Left colon (tissue), 2 donors: ENCODE data around the gene HTRA3. TPM values are rescaled to one million over a fixed set of nuclear protein-coding genes. Genes with fewer than 3 reads are reported as not detected.
"Not testable (repeated sequence)": the region's sequence is repeated elsewhere in the genome, so short reads cannot be mapped to it uniquely, and the experiment has no call there.

Source experiments
- ATAC-seq: fragments of 200-7000 bp; cut with Tn5 transposase; one replicate; pipeline ENCODE4 v1.9.1; 2020; ENCODE audit warnings: mild to moderate bottlenecking, moderate library complexity
- DNase-seq, 2 donors: peaks; one replicate each; pipeline ENCODE4 v3.0.0-alpha.2; 2020
- intact Hi-C, 2 donors: fragments of 100-400 bp; cut with DNase I in 1 of 2; cut with micrococcal nuclease in 1 of 2; formaldehyde crosslinking; loops; one replicate each; pipeline versions ENCODE4 v1.11.2 to v1.14.0; 2022; cut with DNase I, micrococcal nuclease
- total RNA-seq, 2 donors: library from RNA; stranded (reverse); fragmentation: NEBNext Ultra II Directional; extraction: Animal tissue kit (Norgen Biotek cat#: 25700); gene quantifications; one replicate each; pipeline ENCODE4 v1.2.1, GENCODE V29; 2021
- donor health status: DM: no; HTN: no; CAD: no.
- donor health status: DM: yes; HTN: yes; CAD: no.

Gene HTRA3
- total RNA-seq, 2 donors from 2014 or later: 2.5 to 6.6 TPM

DNA sequence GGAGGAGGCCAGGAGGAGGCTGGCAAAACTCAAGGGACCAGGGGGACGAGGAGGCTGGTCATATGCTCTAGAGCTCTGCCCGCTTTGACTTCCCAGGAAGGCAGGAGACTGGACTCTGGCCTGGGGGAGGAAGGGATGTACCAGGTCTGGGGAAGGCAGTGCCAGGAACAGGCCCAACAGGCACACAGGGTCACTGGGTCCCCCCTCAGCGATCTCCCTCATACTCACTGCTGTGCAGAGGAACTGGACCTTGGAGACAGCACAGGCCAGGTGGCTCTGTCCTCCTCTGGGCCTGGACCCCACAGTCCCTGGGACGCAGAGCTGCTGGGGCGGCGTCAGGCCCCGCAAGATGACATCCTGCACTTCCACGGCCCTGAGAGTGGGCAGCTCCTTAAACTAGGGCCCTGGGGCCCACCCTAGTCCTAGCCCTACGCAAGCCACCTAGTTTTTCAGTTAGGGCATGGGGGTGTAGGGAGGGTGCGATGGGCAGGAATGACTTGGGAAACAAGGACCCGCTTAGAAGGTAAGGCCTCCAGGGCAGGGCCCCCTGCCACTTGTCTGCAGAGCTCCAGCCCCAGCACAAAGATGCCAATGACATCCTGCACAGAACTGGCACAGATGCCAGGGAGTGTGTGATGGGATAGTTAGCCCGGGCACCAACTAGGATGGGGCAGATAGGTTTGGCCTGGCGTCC is 59.5 kb downstream of the HTRA3 start:
- DNase-seq (peak in 1 of 2 donors; percentile 14), ATAC-seq (no peak)
- intact Hi-C loops: no loop called here

DNA sequence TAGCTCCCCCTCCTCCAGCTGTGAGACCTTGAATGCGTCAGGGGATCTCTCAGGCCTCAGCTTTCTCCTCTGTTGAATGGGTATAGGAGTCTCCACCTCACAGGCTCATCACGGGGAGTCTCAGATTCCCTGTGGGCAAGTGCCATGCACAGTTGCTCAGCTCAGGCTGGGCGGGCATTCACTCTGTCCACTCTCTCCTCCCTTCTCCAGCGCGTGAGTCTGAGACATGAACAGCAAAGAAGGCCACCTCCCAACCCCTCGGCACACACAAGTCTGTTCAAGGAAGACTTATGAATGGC is 60.0 kb downstream of the HTRA3 start:
- intact Hi-C loops: no loop called here
- DNase-seq: no peak
- no peak for ATAC-seq

DNA sequence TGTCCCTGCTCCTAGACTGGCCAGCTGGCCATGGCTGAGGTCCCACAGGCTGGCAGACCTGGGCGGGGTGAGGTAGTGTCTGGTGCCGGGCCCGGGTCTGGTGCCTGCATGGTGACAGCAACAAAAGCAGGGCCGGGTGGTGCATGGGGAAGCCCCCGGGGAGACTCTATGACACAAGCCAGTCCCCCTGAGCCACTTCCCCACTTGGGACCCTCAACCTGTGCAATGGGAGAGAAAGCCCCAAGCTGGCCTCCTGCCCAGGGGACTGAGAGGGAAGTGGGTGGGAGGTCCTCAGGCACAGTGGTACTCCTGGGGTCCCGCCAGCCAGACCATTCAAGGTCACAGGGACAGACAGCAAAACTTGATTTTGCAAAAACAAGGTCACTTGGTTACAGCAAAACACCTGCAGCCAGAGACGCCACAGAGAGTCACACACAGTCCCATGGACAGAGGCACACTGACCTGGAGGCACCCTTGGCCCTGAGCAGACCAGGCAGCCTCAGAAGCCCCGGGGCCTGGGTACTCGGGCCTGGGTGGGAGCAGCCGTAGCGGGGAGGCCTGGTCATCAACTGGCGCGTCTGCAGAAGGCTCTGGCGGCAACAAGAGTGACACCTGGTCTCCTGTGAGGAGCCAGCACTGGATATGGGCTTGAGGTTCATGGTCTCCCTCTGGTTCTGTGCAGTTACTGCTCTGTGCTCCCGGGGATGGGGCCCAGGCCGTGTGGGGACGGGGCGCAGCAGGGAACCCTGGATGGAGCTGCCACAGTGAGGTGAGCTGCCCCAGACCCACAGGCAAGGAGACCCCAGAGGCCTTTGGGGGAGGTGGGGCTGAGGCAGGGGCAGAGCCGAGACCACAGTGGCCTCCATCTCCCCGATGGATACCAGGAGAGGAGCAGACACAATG is 60.6 kb downstream of the HTRA3 start:
- peak in 1 of 2 donors; percentile 16 for DNase-seq
- intact Hi-C loops: no loop called here
- no peak for ATAC-seq

DNA sequence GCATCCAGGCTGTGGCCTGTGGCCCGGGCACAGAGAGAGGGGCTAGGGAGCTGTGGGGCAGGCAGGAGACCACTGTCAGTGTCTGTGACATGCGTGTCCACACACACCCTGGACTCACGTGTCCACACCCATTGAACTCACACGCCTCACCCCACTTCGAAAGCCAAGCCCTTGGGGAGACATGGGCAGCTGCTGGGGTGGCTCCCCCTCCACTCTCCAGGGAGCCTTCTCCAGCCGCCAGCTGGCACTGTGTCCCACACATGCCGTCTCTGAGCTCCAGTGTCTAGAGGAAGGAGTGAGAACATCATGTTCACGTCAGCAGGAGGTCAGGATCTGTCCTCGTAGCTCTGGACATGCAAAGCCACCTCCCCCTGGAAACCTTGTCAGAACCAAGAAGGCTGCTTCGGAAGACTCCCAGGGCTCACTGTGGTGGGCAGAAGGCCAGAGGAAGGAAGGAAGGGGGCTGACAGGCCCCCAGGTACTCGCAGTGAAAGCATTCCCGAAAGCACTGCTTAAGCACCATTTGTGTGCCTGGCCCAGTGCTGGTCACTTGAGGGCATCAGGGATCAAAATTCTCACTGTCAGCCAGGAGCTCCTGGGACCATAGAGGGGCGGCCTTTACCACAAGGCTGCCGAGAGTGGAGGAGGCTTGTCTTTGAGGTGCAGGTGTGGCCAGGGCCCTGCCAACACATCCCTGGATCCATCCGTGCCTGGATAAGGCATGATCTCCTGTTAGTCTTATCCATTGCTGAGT is 61.4 kb downstream of the HTRA3 start:
- DNase-seq (peak in 1 of 2 donors; percentile 26), ATAC-seq (no peak)
- intact Hi-C loops: no loop called here

DNA sequence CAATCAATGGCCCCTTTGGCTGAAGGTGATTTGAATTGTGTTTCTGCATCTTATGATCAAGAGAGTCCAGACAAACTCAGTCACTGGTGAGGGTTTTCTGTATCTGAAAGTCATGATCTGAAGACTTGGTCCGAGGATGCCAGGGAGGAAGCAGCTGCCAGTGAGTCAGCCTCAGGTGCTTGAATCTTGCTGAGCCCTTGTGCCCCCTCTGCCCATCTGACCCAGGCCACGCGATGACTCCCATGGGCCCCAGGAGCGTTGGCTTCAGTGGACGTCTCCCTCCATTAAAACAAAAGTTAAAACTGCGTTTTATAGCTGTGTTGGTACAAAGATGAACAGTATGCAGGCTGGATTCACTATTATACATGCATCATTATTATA is 62.0 kb downstream of the HTRA3 start:
- intact Hi-C loops: no loop called here
- ATAC-seq (no peak), DNase-seq (no peak)

DNA sequence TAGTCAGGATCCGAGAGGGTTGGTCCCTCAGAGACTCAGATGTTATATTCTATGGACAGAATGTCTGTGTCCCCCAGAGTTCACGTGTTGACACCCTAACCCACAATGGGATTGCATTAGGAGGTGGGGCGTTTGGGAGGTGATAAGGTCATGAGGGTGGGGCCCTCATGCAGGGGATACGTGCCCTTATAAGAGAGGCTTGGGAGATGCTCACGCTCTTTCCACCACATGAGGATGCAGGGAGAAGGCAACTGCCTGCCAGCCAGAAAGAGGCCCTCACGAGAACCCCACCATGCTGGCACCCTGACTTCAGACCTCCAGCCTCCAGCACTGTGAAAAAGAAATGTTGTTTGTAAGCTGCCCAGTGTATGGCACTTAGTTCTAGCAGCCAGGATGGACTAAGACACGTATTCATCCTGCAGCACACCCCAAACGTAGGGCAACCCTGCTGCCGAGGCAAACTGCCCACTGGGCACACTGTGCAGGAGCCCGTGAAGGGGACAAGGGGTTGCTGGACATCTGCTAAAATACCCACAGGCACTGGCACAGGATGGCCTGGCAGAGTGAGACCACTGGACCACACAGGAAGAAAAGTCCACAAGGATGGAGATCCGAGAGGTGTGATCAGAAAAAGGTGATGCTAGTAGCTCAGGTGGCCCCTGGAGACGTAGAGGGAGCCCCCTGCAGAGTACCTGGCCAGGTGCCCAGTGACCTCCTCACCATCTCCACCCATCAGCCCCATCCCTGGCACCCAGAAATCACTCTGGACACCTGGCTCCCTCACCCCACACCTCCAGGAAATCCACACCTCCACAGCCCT is 62.7 kb downstream of the HTRA3 start:
- DNase-seq (peak in 1 of 2 donors; percentile 19), ATAC-seq (no peak)
- intact Hi-C loops: no loop called here

DNA sequence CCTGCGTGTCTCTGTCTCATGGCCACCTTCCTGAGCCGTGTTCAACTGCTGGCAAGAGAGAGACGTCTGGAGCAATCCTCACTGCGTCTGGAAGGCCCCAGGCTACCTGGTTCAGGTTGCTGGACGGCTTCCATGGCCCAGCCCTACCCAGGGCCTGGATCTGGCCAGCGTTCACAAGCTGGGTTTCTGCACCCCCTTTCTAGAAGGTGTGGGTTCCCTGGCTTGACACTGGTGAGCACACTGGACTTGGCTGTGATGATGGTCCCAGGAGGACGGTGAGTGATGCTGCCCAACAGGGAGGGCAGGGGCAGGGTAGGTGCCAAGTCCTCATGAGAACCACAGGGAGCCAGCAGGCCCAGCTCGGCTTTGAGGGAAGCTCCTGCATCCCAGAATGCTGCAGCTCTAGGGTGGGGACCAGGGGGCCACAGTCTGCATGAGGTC is 63.4 kb downstream of the HTRA3 start:
- DNase-seq: peak in 1 of 2 donors; percentile 9
- intact Hi-C loops: no loop called here
- ATAC-seq: no peak

DNA sequence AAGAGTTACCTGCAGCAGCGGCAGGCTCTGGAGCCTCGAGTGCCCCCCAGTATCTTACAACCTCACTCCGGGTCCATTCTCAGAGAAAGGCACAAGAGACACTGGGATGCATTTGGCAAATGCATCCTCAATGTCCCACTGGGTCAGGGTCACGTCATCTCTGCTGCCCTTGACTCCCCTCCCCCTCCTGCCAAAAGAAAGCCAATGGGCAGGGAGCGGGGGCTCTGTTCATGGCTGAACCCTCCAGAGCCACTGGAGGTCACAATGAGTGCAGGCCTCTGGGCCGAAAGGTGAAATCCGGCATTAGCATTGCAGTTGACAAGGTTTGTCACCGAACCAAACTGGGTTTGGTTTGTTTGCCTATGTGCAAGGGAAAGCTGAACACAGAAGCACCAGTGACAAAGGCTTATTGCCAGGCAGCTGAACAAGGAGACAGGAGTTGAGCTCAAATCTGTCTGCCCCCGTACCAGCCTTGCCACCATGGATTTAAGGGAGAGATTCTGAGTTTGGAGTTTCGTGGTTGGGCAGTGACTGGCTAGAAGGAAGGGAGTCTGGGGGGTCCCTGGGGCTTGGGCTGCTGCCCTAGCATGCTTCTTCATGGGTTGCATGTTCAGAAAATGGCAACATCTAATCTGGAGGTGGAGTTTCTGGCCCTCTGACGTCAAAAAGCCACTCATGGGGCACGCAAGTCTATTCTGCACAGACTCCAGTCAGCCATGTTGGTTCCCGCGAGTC is 64.3 kb downstream of the HTRA3 start:
- intact Hi-C loops: no loop called here
- ATAC-seq (no peak), DNase-seq (no peak)

DNA sequence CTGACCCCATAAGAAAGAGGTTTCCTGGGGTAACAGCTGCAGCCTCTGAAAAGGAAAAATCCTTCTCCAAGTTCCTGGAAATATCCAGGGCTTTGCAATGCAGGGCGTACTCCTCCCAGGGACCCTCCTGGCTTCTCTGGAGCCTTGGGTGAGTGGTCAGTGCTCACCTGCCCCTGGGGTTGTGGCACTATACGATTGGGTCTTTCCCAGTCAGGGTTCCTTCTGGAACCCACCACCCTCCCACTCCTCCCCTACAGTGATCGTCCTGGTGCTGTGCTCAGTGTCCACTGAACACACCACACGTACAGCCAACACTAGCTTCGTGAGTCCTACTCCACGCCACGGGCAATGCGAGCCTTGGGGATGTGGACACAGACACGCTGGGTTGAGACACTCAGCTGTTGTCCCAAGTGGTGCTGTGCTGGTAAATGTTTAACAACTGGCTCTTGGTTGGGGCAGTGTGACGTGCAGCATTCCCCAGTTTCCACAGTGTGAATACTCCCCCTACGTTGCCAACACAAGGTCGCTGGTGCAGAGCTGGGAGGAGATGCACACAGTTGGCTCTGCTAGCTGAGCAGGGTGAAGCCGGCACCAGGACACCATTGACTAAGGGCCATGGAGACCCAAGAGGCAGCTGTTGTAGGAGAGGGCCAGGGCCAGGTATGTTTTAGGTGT is 65.4 kb downstream of the HTRA3 start:
- intact Hi-C loops: no loop called here
- ATAC-seq (no peak), DNase-seq (no peak)

DNA sequence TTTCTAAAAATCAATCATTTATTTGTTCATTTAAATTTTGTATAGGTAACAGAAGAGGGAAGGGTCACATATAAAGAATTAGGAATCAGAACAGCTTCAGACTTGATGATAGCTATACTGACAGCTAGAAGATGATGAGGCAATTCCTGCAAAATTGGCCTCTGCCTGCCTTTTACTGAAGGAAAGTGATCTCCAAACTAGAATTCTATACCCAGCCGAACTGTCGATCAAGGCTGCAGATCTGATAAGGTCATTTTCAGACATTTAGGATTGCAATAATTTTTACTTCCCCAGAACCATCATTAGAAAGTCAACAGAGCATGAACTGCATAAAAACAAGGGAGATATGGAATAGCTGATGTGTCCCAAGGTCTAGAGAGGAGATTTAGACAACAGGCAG is 66.3 kb downstream of the HTRA3 start:
- intact Hi-C loops: no loop called here
- DNase-seq (no peak), ATAC-seq (no peak)

DNA sequence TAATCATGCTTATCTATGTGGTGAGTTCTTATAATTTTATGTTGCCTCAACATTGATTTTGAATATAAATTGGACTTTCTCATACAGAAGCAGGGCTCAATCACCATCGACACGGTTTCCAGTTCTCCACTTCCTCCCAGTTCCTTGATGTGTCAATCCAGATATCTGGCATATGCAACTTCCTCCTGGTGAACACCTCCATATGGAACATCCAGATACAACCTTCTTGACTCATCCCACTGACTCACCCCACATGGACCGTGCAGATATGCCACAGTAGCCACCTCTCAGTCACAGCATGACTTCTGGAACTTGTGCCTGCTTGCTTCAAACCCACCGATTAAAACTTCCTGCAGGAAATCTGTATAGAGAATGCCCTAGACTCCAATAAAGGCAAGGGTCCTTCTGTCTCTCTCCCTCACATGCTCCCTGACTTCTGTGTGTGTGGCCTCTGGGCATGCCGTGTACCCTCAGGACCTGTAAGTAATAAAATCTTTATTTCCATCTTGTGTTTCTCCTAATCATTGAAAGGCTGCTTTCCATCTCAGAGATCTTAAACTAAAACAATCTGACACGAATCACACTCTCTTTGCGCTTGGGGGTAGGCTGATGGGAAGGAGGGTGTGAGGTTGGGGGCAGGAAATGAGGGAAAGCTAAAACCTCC is 67.0 kb downstream of the HTRA3 start:
- intact Hi-C loops: no loop called here
- ATAC-seq (no peak), DNase-seq (no peak)

DNA sequence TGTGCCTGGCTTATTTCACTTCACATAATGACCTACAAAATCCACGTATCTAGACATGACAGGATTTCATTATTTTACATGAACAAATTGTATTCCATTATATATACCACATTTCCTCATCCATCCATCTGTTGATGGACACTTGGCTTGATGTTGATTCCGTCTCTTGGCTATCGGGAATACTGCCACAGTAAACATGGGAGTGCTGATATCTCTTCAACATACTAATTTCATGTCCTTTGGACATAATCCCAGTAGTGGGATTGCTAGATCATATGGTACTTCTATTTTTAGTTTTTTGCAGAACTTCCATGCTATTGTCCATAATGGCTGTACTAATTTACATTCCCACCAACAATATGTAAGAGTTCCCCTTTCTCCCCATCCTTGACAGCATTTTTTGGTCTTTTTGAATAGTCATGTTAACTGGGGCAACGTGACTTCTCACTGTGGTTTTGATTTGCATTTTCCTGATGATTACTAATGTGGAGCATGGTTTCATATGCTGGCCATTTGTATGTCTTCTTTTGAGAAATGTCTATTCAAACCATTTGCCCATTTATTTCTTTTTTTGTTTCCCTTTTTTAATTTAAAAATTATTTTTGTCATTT is 68.9 kb downstream of the HTRA3 start:
- no peak for DNase-seq
- ATAC-seq: no peak
- intact Hi-C loops: no loop called here

DNA sequence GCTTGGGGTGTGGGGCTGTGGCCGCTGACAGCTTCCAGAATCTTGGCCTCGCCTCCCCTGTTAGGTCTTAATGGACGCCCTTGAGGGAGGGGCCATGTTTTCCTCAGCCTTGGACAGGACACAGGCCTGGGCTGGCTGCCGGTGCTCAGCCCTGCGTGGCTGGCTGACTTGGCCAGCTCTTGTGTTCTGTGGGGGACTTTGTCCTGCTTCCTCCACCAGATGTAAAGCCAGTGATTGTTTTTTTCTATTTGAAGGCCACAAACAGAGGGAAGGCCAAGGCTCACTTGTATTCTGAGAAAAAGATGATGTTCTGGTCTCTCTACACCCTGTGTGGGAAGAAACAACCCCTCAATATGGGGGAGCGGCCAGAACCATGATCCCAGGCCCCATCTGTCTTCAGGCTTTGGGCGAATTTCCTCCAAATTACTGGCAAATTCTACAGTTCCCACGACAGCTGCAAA is 71.3 kb downstream of the HTRA3 start:
- intact Hi-C loops: no loop called here
- peak; percentile 32 to 67 for DNase-seq
- no peak for ATAC-seq

DNA sequence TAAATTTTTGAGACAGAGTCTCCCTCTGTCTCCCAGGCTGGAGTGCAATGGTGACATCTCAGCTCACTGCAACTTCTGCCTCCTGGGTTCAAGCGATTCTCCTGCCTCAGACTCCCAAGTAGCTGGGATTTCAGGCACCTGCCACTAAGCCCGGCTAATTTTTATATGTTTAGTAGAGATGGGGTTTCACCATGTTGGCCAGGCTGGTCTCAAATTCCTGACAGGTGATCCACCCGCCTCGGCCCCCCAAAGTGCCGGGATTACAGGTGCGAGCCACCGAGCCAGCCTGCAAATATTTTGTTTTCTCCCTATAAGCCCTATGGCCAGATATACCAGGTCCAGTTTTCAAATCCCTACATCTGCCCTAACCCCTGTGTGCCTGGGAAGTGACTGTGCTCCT is 71.7 kb downstream of the HTRA3 start:
- DNase-seq, intact Hi-C loops, ATAC-seq: not testable (repeated sequence)

DNA sequence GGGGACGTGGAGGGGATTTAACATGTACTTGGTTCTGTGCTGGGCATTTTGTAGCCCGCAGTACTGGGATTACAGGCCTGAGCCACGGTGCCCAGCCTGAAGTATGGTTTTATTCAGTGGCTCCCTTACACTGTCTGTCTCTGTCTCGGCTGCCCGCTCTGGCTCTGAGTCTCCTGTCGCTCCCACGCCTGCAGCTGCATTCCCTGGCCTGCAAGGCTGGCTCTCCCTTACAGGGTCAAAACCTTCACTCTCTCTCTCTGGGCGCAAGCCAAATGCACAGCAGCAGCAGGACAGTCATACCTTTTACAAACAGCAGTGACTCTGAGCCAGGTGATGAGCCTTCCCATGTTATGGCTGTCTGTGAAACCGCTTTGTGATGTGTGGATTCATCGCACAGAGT is 72.1 kb downstream of the HTRA3 start:
- intact Hi-C loops: no loop called here
- DNase-seq (no peak), ATAC-seq (no peak)

DNA sequence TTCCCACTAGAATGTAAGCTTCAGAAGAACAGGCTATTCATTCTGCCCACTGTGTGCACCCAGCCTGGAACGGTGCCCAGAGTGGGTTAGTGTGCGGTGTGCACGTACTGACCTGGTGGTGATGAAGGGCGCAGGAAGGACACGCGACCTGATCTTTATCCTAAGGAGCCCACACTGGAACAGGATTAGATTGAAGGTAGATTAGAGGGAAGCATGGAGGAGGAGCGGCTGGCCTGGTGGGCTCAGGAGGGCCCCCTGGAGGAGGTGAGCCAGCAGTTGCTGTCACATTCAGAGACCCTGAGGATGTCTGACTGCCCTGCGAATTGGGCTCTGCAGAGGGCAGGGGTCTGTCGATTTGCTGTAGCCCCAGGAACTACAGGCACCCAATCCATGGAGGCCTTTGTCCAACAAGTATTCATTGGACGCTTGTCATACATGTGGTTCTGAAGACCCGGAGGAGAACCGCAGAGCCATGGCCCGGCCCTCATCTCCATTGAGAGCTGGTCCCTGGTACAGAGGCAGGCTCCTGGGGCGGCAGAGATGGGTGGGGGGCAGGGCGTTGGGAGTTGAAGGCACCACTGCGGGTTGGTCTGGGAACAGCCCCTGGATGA is 73.2 kb downstream of the HTRA3 start:
- intact Hi-C loops: no loop called here
- no peak for ATAC-seq
- DNase-seq: no peak
